Upper lobe of right lung (tissue), 1 donor: ENCODE measurements around the gene CLBA1. TPM values are rescaled to one million over a fixed set of nuclear protein-coding genes. Genes with fewer than 3 reads are reported as not detected.
A peak's percentile ranks its signal among the peaks of the same experiment; 100 is the strongest.

Experiments
- ATAC-seq: fragments of 200-7000 bp; cut with Tn5 transposase; one replicate; pipeline ENCODE4 v1.9.1; 2020; ENCODE audit warnings: mild to moderate bottlenecking, moderate library complexity
- DNase-seq: peaks from one replicate; pipeline ENCODE4 v3.0.0-alpha.2; 2020
- H3K27ac ChIP-seq: fragments of 200-600 bp; one replicate; pipeline ENCODE4 v1.8.0; 2022
- H3K27me3 ChIP-seq: fragments of 200-600 bp; one replicate; pipeline ENCODE4 v1.8.0; 2022; ENCODE audit warnings: mild to moderate bottlenecking
- H3K36me3 ChIP-seq: fragments of 200-600 bp; one replicate; pipeline ENCODE4 v1.8.0; 2022
- H3K4me1 ChIP-seq: fragments of 200-600 bp; one replicate; pipeline ENCODE4 v1.8.0; 2022
- H3K4me3 ChIP-seq: fragments of 200-600 bp; one replicate; pipeline ENCODE4 v1.8.0; 2022; ENCODE audit warnings: mild to moderate bottlenecking
- H3K9me3 ChIP-seq: fragments of 200-600 bp; one replicate; pipeline ENCODE4 v1.8.0; 2022
- intact Hi-C: fragments of 100-400 bp; cut with DNase I; formaldehyde crosslinking; loops from one replicate; pipeline ENCODE4 v1.11.0; 2022
- total RNA-seq: library from RNA; stranded (reverse); fragmentation: NEBNext Ultra II Directional; extraction: Animal tissue kit (Norgen Biotek cat#: 25700); gene quantifications from one replicate; pipeline ENCODE4 v1.2.1, GENCODE V29; 2021
- TF ChIP-seq, protein P1 (sequence below): fragments of 200-600 bp; IDR thresholded peaks from one replicate; pipeline ENCODE4 v1.8.0; 2022; ENCODE audit warnings: antibody characterized with exemption
- donor health status: DM: no; HTN: yes; CAD: no; lungs with severe emphysema.

CLBA1 gene
- total RNA-seq, 1 donor from 2014 or later, result 6.9 TPM

GRCh38 chr14:104996032-104996431 is 10.4 kb downstream of the CLBA1 start:
- intact Hi-C loops, result no loop called here
- Histone ChIP-seq H3K27me3 (no peaks in the 10 kb centered on the region), H3K9me3 (no peaks in the 10 kb centered on the region), H3K4me1 (no peaks in the 10 kb centered on the region), H3K36me3 (no peaks in the 10 kb centered on the region), H3K4me3 (no peak overlapping the region), H3K27ac (no peak overlapping the region)
- DNase-seq (no peak), ATAC-seq (no peak)
- TF ChIP-seq, protein P1, sequence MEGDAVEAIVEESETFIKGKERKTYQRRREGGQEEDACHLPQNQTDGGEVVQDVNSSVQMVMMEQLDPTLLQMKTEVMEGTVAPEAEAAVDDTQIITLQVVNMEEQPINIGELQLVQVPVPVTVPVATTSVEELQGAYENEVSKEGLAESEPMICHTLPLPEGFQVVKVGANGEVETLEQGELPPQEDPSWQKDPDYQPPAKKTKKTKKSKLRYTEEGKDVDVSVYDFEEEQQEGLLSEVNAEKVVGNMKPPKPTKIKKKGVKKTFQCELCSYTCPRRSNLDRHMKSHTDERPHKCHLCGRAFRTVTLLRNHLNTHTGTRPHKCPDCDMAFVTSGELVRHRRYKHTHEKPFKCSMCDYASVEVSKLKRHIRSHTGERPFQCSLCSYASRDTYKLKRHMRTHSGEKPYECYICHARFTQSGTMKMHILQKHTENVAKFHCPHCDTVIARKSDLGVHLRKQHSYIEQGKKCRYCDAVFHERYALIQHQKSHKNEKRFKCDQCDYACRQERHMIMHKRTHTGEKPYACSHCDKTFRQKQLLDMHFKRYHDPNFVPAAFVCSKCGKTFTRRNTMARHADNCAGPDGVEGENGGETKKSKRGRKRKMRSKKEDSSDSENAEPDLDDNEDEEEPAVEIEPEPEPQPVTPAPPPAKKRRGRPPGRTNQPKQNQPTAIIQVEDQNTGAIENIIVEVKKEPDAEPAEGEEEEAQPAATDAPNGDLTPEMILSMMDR, result no peak

GRCh38 chr14:104996483-104996882 is 10.9 kb downstream of the CLBA1 start:
- H3K27ac ChIP-seq, result no peak overlapping the region
- intact Hi-C loops, result no loop called here
- no peaks in the 10 kb centered on the region for H3K9me3 ChIP-seq
- no peaks in the 10 kb centered on the region for H3K36me3 ChIP-seq
- DNase-seq (no peak), ATAC-seq (no peak)
- H3K4me1 ChIP-seq, result no peaks in the 10 kb centered on the region
- H3K27me3 ChIP-seq, result no peaks in the 10 kb centered on the region
- no peak overlapping the region for H3K4me3 ChIP-seq
- TF ChIP-seq, protein P1, result no peak

DNA sequence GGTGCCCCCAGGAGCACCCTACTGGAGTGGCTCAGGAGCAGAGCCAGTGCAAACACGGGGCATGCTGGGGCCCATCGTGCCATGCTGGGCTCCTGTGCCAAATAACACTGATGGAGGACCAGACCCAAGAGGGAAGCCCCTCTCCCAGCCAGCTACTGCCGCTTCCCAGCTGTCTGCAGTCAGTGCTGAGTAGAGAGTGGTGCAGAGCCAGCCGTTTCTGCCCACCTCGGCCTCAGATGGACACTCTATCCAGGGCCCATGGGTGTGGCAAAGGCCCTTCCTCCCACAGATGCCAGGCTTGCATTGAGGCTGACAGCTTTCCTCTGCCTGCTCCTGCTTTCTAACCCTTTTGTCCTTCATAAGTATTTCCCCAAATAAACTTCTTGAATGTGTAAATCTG is 13.2 kb downstream of the CLBA1 start:
- intact Hi-C loops, result no loop called here
- Histone ChIP-seq H3K4me3 (no peak overlapping the region), H3K4me1 (no peaks in the 10 kb centered on the region), H3K36me3 (no peaks in the 10 kb centered on the region), H3K27ac (no peak overlapping the region), H3K27me3 (no peaks in the 10 kb centered on the region), H3K9me3 (no peaks in the 10 kb centered on the region)
- TF ChIP-seq, protein P1, result no peak
- DNase-seq, result no peak
- no peak for ATAC-seq

DNA sequence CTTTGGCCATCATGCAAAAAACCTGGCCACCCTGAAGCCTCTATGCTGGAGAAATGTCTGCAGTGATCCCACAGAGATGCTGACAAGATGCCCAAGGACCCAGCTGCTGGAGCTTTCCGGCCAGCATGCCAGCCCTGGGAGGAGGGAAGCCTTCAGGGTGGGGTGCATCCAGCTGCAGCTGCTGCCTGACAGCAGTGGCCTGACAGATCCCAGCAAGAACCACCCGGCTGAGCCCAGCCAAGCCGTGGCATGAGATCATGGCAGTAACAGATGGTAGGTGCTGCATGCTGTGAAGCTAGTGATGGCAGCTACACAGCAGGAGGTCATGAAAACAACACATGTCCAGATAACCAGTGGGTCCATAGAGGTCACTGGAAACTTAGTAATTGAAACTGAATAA is 13.8 kb downstream of the CLBA1 start:
- Histone ChIP-seq H3K27me3 (no peaks in the 10 kb centered on the region), H3K4me3 (no peak overlapping the region), H3K9me3 (no peaks in the 10 kb centered on the region), H3K36me3 (no peaks in the 10 kb centered on the region), H3K4me1 (no peaks in the 10 kb centered on the region), H3K27ac (no peak overlapping the region)
- ATAC-seq, result no peak
- no peak for DNase-seq
- intact Hi-C loops, result no loop called here
- TF ChIP-seq, protein P1, result no peak

DNA sequence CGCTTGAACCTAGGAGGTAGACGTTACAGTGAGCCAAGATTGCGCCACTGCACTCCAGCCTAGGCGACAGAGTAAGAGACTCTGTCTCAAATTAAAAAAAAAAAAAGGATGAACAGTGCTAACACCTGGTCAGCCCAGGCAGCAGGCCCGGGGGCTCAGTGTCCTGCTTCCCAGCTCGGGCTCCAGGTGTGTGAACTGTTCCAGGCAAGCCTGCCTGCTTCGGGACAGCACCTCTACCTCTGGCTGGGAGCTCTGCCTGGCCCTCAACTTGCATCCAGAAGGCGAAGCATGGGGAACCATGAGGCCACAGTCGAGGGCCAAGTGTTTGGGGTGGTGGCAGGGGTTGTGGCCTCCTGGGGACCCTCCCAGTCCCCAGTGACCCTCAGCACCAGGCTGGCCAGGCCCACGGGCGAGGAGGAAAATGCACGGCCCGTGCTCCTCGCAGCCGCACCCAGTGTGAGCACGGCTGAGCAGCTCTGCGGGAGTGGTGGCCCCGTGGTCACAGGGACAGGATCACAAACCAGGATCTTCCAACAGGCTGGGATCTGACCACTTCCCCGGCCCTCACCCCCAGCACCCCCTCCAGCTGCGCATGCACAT is 19.8 kb downstream of the CLBA1 start:
- Histone ChIP-seq H3K36me3 (peaks cover 14% of the 10 kb centered on the region), H3K27me3 (no peaks in the 10 kb centered on the region), H3K9me3 (no peaks in the 10 kb centered on the region), H3K27ac (no peak overlapping the region), H3K4me3 (no peak overlapping the region), H3K4me1 (no peaks in the 10 kb centered on the region)
- TF ChIP-seq, protein P1, result no peak
- ATAC-seq, result peak; percentile 10
- no peak for DNase-seq
- intact Hi-C loops, result no loop called here
